ENCODE measurements around the gene ATP6V0C. TPM values are rescaled to one million over a fixed set of nuclear protein-coding genes. Genes with fewer than 3 reads are reported as not detected.

Gene ATP6V0C
- total RNA-seq, 1 donor from 2014 or later = 311 TPM

DNA sequence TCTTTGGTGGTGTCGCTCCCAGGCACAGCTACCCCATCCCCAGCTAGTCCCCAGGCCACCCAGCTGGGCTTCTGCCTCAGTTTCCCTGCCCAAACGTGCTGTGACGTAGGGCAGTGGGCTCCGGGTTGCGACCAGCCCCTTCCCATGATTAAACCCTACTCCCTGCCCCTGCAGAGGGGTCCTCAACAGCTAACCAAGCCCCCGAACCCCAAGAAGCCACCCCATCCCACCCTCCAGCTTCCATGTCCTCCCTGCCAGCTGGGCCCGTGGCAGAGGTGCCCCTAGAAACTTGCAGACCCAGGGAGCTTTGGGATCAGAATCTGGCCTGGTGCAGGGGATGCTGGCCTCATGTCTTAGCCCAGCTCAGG lies 43.5 kb upstream of the ATP6V0C start:
- H3K27me3 Mint-ChIP-seq (ENCODE audit: low read depth, unreplicated experiment) = peaks cover 12% of the 10 kb centered on the region
- TF ChIP-seq, protein P1, sequence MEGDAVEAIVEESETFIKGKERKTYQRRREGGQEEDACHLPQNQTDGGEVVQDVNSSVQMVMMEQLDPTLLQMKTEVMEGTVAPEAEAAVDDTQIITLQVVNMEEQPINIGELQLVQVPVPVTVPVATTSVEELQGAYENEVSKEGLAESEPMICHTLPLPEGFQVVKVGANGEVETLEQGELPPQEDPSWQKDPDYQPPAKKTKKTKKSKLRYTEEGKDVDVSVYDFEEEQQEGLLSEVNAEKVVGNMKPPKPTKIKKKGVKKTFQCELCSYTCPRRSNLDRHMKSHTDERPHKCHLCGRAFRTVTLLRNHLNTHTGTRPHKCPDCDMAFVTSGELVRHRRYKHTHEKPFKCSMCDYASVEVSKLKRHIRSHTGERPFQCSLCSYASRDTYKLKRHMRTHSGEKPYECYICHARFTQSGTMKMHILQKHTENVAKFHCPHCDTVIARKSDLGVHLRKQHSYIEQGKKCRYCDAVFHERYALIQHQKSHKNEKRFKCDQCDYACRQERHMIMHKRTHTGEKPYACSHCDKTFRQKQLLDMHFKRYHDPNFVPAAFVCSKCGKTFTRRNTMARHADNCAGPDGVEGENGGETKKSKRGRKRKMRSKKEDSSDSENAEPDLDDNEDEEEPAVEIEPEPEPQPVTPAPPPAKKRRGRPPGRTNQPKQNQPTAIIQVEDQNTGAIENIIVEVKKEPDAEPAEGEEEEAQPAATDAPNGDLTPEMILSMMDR (IDR thresholded peaks at IDR 0.05; ENCODE audit: insufficient read depth, low read depth, low read length) = no peak
- TF ChIP-seq EZH2 (IDR thresholded peaks at IDR 0.05; ENCODE audit: insufficient read depth, low read length) = no peak
- Histone ChIP-seq H3K79me2 (ENCODE audit: insufficient read depth, low read length) (no peaks in the 10 kb centered on the region), H3K9me3 (ENCODE audit: insufficient read depth, low read depth, low read length) (no peaks in the 10 kb centered on the region), H3K27ac (ENCODE audit: low read depth, low read length) (no peak overlapping the region), H2AFZ (ENCODE audit: low read depth, low read length) (no peak overlapping the region), H3K9ac (ENCODE audit: low read length) (no peak overlapping the region), H3K4me1 (ENCODE audit: insufficient read depth, low read length) (peaks cover 30% of the 10 kb centered on the region), H3K27me3 (ENCODE audit: insufficient read depth, low read length) (no peaks in the 10 kb centered on the region), H3K36me3 (ENCODE audit: insufficient read depth, low read length) (no peaks in the 10 kb centered on the region), H3K4me3 (ENCODE audit: insufficient read depth, low read depth, low read length) (no peak overlapping the region), H3K4me2 (ENCODE audit: low read length) (no peak overlapping the region), H4K20me1 (ENCODE audit: insufficient read depth, low read length) (peaks cover 18% of the 10 kb centered on the region)
- no peak overlapping the region for H3K27ac Mint-ChIP-seq (ENCODE audit: unreplicated experiment)
- peak overlapping the region; percentile 40 for H3K4me3 Mint-ChIP-seq (ENCODE audit: unreplicated experiment)
- H3K9me3 Mint-ChIP-seq (ENCODE audit: unreplicated experiment) = no peaks in the 10 kb centered on the region
- no peak for DNase-seq (ENCODE audit: low read depth)
- peaks cover 3% of the 10 kb centered on the region for H3K4me1 Mint-ChIP-seq (ENCODE audit: low read depth, unreplicated experiment)
- H3K36me3 Mint-ChIP-seq (ENCODE audit: low read depth, unreplicated experiment) = no peaks in the 10 kb centered on the region
- FAIRE-seq = no peak

DNA sequence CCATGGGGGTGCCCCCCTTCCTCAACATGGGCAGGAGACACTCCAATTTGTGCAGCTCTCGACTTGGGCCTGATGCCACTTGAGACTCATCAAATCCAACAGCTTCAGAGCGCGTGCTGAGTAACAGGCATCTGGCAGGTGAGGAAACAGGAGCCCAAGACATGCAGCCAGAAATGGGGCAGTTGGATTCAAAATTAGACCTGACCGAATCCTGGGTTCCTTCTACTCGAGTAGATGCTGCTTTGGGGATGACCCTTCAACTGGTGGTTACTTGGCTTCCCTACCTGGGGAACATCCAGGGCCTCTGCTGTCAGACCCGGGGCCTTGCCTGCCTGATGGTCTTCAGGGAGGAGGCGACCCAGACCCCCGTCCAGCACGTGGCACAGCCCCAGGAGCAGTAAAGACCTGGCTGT lies 43.1 kb upstream of the ATP6V0C start:
- H4K20me1 ChIP-seq (ENCODE audit: insufficient read depth, low read length) = peaks cover 18% of the 10 kb centered on the region
- Mint-ChIP-seq H3K27me3 (ENCODE audit: low read depth, unreplicated experiment) (peaks cover 12% of the 10 kb centered on the region), H3K4me1 (ENCODE audit: low read depth, unreplicated experiment) (peaks cover 3% of the 10 kb centered on the region), H3K36me3 (ENCODE audit: low read depth, unreplicated experiment) (no peaks in the 10 kb centered on the region), H3K4me3 (ENCODE audit: unreplicated experiment) (no peak overlapping the region), H3K27ac (ENCODE audit: unreplicated experiment) (no peak overlapping the region), H3K9me3 (ENCODE audit: unreplicated experiment) (no peaks in the 10 kb centered on the region)
- H2AFZ ChIP-seq (ENCODE audit: low read depth, low read length) = no peak overlapping the region
- DNase-seq (ENCODE audit: low read depth) = no peak
- H3K27me3 ChIP-seq (ENCODE audit: insufficient read depth, low read length) = no peaks in the 10 kb centered on the region
- FAIRE-seq = no peak
- no peak overlapping the region for H3K4me3 ChIP-seq (ENCODE audit: insufficient read depth, low read depth, low read length)
- H3K27ac ChIP-seq (ENCODE audit: low read depth, low read length) = no peak overlapping the region
- no peaks in the 10 kb centered on the region for H3K36me3 ChIP-seq (ENCODE audit: insufficient read depth, low read length)
- no peak overlapping the region for H3K9ac ChIP-seq (ENCODE audit: low read length)
- no peaks in the 10 kb centered on the region for H3K9me3 ChIP-seq (ENCODE audit: insufficient read depth, low read depth, low read length)
- H3K4me2 ChIP-seq (ENCODE audit: low read length) = peak overlapping the region; percentile 63
- peaks cover 30% of the 10 kb centered on the region for H3K4me1 ChIP-seq (ENCODE audit: insufficient read depth, low read length)
- H3K79me2 ChIP-seq (ENCODE audit: insufficient read depth, low read length) = no peaks in the 10 kb centered on the region
- TF ChIP-seq, protein P1 (IDR thresholded peaks at IDR 0.05; ENCODE audit: insufficient read depth, low read depth, low read length) = no peak
- TF ChIP-seq EZH2 (IDR thresholded peaks at IDR 0.05; ENCODE audit: insufficient read depth, low read length) = no peak

DNA sequence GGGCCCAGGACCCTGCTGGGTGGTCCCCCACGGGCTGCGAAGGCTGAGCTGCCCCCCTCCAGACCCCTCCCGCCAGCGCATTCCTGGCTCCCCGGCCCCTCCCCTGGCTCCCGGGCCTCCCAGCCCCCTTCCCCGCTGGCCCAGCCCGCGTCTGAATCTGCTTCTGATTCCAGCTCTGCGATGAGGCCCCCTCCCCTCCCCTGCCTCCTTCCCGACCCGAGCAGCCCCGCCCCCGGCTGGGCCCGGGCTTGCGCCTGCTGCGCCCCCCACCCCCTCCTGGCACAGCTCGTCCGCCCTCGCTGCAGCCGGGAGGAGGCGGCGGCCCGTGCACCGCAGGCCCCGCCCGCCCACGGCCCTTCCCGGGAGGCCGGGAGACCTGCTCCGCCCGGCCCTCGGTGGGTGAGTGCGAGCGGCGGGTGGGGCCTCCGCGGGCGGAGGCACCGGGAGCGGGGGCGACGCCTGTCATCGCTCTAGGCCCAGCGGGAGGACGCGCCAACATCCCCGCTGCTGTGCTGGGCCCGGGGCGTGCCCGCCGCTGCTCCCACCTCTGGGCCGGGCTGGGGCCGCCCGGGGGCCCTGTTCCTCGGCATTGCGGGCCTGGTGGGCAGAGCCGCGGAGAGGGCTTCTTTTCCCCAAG lies 42.6 kb upstream of the ATP6V0C start, which contains the start of gene NTN3:
Gene NTN3 (plus strand): TSS at position 282 of the 637 bp plus-strand sequence. CDS start 405 bp downstream, outside the sequence.
- Histone ChIP-seq H3K9me3 (ENCODE audit: insufficient read depth, low read depth, low read length) (no peaks in the 10 kb centered on the region), H3K4me2 (ENCODE audit: low read length) (peak within 1 kb of the TSS; percentile 63), H3K27ac (ENCODE audit: low read depth, low read length) (no peak within 1 kb of the TSS), H3K4me3 (ENCODE audit: insufficient read depth, low read depth, low read length) (no peak within 1 kb of the TSS), H3K9ac (ENCODE audit: low read length) (no peak within 1 kb of the TSS), H2AFZ (ENCODE audit: low read depth, low read length) (peak within 1 kb of the TSS; percentile 41), H3K27me3 (ENCODE audit: insufficient read depth, low read length) (no peaks in the 10 kb centered on the region), H4K20me1 (ENCODE audit: insufficient read depth, low read length) (peaks cover 24% of the 10 kb centered on the region), H3K36me3 (ENCODE audit: insufficient read depth, low read length) (no peaks in the 10 kb centered on the region), H3K79me2 (ENCODE audit: insufficient read depth, low read length) (peaks cover 4% of the 10 kb centered on the region), H3K4me1 (ENCODE audit: insufficient read depth, low read length) (peaks cover 30% of the 10 kb centered on the region)
- Mint-ChIP-seq H3K36me3 (ENCODE audit: low read depth, unreplicated experiment) (no peaks in the 10 kb centered on the region), H3K4me3 (ENCODE audit: unreplicated experiment) (peak within 1 kb of the TSS; percentile 40), H3K4me1 (ENCODE audit: low read depth, unreplicated experiment) (peaks cover 3% of the 10 kb centered on the region), H3K9me3 (ENCODE audit: unreplicated experiment) (no peaks in the 10 kb centered on the region), H3K27ac (ENCODE audit: unreplicated experiment) (no peak within 1 kb of the TSS), H3K27me3 (ENCODE audit: low read depth, unreplicated experiment) (peaks cover 15% of the 10 kb centered on the region)
- peak; percentile 70 for TF ChIP-seq EZH2 (IDR thresholded peaks at IDR 0.05; ENCODE audit: insufficient read depth, low read length)
- TF ChIP-seq, protein P1 (IDR thresholded peaks at IDR 0.05; ENCODE audit: insufficient read depth, low read depth, low read length) = no peak
- no peak for FAIRE-seq
- DNase-seq (ENCODE audit: low read depth) = no peak
